HG03432 (cell line): ENCODE measurements around the gene PCDHAC2.

ENCODE experiments used
- ATAC-seq: cut with Tn5 transposase; IDR thresholded peaks from one replicate; pipeline ENCODE4 v1.9.1; 2021; ENCODE audit warnings: mild to moderate bottlenecking, moderate library complexity; ENCODE audit not compliant: unreplicated experiment

Gene PCDHAC2

GRCh38 chr5:140982083-140982716, 15.9 kb downstream of the PCDHAC2 start:
- ATAC-seq = no peak

GRCh38 chr5:140986117-140986521, 19.8 kb downstream of the PCDHAC2 start:
- ATAC-seq = no peak

GRCh38 chr5:140988100-140988499, 21.8 kb downstream of the PCDHAC2 start:
- no peak for ATAC-seq

GRCh38 chr5:140988608-140989007, 22.3 kb downstream of the PCDHAC2 start:
- ATAC-seq = no peak

GRCh38 chr5:140989254-140990020, 23.2 kb downstream of the PCDHAC2 start:
- no peak for ATAC-seq

- no peak for ATAC-seq
Measured at GRCh38 chr5:140992828-140993227, 26.6 kb downstream of the PCDHAC2 start.

GRCh38 chr5:140996060-140996459, 29.8 kb downstream of the PCDHAC2 start:
- ATAC-seq = no peak

GRCh38 chr5:140998921-140999410, 32.7 kb downstream of the PCDHAC2 start:
- ATAC-seq = no peak

- no peak for ATAC-seq
Measured at GRCh38 chr5:141001446-141001843, 35.2 kb downstream of the PCDHAC2 start.

- no peak for ATAC-seq
Measured at GRCh38 chr5:141001844-141002604, 35.7 kb downstream of the PCDHAC2 start.

- no peak for ATAC-seq
Measured at GRCh38 chr5:141002605-141002965, 36.3 kb downstream of the PCDHAC2 start.

- no peak for ATAC-seq
Measured at GRCh38 chr5:141003031-141003430, 36.8 kb downstream of the PCDHAC2 start.

- no peak for ATAC-seq
Measured at GRCh38 chr5:141003791-141004611, 37.7 kb downstream of the PCDHAC2 start.

- no peak for ATAC-seq
Measured at GRCh38 chr5:141007791-141008190, 41.5 kb downstream of the PCDHAC2 start.

- ATAC-seq = no peak
Measured at GRCh38 chr5:141010047-141010793, 43.9 kb downstream of the PCDHAC2 start.

- no peak for ATAC-seq
Measured at GRCh38 chr5:141017943-141018342, 51.7 kb downstream of the PCDHAC2 start.
